Astrocyte of the hippocampus (primary cell): ENCODE data around the gene NOL7.

Source experiments
- DNase-seq: peaks from one replicate; pipeline ENCODE4 v3.0.0; 2011; ENCODE audit warnings: low read depth, low spot score

The NOL7 gene

DNA sequence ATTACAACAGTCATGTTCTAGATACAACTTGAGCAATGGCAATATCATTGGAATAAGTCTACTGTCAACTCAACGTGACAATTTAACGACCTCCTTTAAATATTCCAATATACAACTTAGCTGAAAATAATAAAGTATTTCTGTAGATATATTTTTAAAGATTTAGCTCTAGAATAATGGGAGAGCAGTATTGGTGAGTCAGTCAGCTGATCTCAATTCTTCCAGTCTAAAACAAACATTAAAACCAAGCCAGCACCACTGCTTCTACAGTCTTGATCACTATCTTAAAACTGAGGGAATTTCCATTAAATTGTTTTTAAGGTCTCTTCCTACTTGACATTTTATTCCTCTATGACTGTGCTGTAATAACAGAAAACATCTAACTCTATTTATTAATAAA lies 38.2 kb downstream of the NOL7 start:
- DNase-seq = peak; percentile 20

DNA sequence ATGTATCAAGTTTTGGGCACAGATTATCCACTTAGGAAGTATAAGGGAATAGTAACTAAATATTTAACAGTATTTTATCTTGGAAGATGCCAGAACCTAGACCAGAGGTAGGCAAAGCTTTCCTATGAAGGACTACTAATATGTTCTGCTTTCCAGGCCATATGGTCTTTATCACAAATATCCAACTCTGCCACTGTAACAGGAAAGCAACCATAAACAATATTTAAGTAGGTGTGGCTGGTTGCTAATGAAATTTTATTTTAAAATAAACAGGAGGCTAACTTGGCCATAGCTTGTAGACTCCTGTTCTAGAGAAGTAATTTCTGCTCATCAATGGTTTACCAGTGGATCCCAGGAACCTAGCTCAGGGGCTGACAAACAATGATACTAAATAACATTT lies 39.4 kb downstream of the NOL7 start:
- DNase-seq = no peak

- DNase-seq = no peak
Observed at GRCh38 chr6:13655700-13656099, 40.6 kb downstream of the NOL7 start.

DNA sequence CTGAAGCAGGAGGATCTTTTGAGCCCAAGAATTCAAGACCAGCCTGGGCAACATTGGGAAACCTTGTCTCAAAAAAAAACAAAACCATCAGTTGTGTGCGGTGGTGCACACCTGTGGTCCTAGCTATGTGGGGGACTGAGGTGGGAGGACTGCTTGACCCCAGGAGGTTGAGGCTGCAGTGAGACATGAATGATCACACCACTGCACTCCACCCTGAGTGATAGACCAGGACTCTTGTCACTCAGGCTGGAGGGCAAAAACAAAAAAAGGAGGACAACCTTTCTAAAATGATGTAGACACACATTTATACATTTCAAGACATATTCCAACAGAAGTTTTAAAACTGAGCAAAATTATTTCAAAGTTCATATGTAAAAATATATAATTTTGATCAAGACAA lies 45.1 kb downstream of the NOL7 start:
- DNase-seq = no peak

GRCh38 chr6:13660893-13661292 lies 45.8 kb downstream of the NOL7 start:
- no peak for DNase-seq

GRCh38 chr6:13661647-13662046 lies 46.5 kb downstream of the NOL7 start:
- no peak for DNase-seq

- DNase-seq = no peak
Observed at GRCh38 chr6:13662651-13663334, 47.7 kb downstream of the NOL7 start.

DNA sequence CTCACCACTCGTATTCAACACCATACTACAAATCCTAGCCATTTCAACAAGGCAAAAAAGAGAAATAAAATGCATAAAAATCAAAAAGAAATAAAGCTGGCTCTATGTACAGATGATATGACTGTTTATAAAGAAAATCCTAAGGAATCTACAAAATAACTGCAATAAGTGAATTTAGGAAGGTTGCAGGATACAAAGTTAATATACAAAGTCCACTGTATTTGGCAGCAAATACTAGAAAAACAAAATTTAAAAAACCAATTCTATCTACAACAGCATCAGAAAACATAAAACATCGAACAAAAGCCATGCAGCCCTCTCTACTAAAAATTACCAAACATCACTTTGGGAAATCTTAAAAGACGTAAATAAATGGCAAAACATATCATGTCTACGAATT lies 48.9 kb downstream of the NOL7 start:
- no peak for DNase-seq

GRCh38 chr6:13664703-13665352 lies 49.7 kb downstream of the NOL7 start:
- DNase-seq = no peak

DNA sequence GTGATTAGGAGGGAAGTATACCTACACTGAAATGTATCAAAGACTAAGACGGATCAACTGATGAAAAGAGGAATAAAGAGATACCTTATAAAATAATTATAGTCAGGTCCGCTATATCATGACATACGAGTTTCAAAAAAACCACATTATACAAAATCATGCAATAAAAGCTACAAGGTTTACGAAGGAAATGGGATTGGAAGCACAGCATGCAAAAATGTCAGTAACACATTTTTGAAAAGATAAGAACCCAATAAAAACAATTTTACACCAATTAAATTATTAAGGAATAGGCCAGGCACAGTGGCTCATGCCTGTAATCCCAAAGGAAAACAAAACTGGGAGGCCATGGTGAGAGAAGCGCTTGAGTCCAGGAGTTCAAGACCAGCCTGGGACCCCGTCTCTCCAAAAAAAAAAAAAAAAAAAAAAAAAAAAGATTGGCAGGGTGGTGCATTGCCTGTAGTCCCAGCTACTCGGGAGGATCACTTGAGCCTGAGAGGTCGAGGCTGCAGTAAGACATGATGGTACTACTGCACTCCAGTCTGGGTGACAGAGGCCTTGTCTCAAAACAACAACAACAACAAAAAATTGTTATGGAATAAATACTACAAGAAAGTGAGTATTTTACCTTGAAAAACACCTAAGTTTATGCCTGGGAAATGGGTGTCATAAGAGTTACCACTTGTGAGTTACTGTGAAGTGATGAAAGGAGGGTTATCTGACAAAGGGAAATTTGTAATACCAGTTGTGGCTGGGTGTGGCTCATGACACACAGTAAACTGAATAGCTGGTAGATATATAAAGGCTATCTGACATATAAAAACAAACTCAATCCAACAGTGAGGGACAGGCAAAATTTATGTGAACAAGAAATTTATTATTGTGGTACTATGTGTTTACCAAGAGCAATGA lies 51.3 kb downstream of the NOL7 start:
- DNase-seq = no peak

- no peak for DNase-seq
Observed at GRCh38 chr6:13667655-13668054, 52.5 kb downstream of the NOL7 start.

DNA sequence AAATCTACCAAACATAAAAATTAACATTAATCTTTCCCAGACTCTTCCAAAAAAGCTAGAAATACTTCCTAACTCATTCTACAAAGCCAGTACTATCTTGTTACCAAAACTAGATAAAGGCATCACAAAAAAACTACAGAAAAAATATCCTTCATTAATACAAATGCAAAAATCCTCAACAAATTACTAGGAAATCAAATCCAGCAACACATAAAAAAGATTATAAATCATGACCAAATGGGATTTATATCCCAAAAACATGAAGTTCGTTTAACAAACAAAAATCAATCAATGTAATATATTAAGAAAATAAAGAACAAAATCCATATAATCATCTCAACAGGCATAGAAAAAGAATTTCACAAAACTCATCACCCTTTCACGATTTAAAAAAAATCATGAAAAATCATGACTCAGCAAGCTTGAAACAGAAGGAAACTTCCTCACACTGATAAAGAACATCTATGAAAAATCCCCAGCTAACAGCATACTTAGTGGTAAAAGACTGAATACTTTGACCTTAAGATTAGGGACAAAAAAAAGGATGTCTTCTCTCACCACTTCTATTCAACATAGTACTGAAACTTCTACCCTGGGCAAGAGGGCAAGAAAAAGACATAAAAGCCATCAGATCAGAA lies 53.3 kb downstream of the NOL7 start:
- DNase-seq = no peak

GRCh38 chr6:13669476-13669875 lies 54.3 kb downstream of the NOL7 start:
- DNase-seq = no peak
